Hindlimb muscle (tissue), 1 donor: ENCODE measurements around the gene FAM151A. TPM values are rescaled to one million over a fixed set of nuclear protein-coding genes. Genes with fewer than 3 reads are reported as not detected.

Experiments used
- DNase-seq: peaks from one replicate; pipeline ENCODE4 v3.0.0-alpha.2; 2013
- polyA plus RNA-seq: library from polyadenylated mRNA; unstranded; fragments of 120-200 nt; gene quantifications from one replicate; pipeline ENCODE4 v1.2.1, GENCODE V29; 2013; ENCODE audit not compliant: insufficient read length

FAM151A gene
- polyA plus RNA-seq, 1 donor, result 0.85 TPM

DNA sequence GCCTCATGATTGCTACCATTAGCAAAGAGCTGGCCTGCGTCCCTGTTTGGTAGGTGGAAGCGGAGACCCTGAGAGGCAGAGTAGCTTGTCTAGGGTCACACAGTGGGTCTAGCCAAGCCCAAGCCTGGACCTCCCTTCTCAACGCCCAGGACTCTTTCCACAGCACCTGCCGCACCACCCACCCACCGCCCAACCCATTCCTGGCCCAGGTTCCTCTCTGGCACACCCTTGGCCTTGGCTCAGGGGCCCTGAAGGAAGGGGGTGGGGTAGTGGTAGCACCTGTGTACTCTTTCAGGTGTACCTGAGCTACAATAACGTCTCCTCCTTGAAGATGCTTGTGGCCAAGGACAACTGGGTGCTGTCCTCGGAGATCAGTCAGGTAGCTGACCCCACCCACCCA lies 19.3 kb downstream of the FAM151A start:
- DNase-seq, result no peak

DNA sequence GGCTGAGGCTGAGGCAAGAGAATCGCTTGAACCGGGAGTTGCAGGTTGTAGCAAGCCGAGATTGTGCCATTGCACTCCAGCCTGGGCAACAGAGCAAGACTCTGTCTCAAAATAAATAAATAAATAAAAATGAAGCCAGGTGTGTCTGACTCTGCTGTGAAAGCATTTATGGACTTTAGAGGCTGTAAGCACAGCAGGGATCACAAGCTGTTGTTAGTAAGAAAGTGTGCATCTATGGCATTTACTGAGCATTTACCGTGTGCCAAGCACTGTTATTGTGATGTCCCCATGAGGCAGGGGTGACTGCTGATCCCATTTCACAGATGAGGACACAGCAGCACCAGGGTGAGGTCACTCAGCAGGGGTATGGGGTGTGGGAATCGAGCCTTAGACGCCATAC lies 20.1 kb downstream of the FAM151A start:
- DNase-seq, result no peak

DNA sequence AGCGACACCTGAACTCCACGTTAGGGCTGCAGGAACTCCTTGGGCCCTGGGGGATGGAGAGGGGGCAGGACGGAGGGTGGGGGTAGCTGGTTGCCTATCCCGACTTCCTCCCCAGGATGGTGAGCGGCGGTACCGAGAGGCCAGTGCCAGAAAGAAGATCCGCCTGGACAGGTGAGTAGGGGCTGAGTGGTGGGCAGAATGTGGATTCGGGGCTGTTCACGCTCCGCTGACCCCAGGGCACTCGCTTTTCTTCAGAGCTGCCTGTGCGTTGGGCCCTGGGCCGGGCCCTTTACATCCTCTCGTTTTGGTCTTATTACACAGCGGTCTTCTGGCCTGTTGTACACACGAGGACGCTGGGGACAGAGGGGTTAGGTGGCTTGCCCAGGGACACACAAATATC lies 20.8 kb downstream of the FAM151A start:
- no peak for DNase-seq

DNA sequence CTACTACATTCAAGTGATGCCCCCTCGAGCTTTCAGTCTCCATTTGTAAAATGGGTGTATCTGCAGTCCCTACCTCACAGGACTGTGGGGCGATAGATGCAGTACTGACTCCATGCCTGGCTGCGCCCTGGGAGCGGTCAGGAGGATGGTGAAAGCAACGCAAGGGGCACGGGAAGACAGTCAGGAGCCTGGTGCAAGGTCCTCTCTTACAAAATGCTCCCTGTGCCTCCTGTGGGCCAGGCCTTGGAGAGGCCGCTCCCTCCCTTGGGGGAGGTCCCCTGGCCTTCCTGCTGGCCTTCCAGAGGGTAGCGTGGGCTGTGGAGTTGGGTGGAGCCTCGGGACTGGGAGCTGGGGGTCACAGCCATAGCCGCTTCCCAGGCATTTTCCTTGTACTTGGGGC lies 21.6 kb downstream of the FAM151A start:
- DNase-seq, result no peak

GRCh38 chr1:54600947-54601721 lies 22.2 kb downstream of the FAM151A start:
- DNase-seq, result no peak

DNA sequence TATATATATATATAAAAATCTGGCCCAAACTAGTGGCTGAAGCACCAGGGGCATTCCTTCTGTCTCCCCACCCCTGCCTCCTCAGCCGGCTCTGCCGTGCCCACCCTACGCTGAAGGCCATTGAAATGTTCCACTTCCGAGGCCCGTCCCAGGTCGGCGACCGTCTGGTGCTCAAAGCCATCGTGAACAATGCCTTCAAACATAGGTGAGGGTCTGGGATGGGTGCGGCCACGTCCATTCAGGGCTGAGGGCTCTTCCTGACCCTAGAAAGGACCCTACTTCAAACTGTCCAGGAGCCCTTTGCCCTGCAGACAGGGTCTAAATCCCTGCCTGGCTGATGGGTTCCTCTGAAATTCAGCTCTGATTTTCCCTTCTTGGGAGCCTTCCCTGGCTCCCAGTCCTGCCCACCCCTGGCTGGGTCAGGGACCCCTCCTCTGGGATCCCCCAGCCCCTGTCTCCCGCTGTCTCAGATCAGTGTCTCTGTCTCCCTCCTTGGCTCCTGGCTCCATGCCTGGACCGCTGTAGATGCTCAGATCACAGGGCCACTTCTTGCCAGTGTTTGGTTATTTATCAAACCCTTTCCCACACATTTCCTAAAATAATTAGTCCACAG lies 24.0 kb downstream of the FAM151A start:
- DNase-seq, result no peak

- DNase-seq, result no peak
Observed at GRCh38 chr1:54597455-54598030, 25.8 kb downstream of the FAM151A start.

GRCh38 chr1:54596756-54597155 lies 26.6 kb downstream of the FAM151A start:
- no peak for DNase-seq

DNA sequence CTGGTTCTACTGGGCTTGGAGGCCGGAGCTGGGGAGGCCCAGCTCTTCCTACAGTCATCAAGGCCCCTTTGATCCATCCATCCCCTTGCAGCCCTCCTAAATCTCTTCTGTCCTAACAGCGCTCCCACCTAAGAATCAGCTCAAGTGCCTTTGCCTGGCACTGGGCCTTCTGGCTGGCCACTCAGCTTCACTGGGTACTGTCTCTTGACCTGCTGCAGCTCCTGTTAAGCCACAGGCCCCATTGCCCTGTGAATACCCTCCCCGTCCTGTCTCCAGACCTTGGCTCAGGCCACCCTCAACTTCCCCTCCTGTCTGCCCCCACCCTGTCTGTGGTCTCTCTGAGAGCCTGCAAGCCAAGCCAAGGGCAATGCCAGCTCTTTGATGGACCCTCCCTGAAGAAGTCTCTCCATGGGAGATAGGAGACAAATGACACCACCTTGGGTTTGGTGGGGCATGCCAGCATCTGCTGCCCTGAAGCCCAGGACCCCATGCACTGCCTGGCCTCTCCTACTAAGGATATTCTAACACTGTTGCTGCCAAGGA lies 27.3 kb downstream of the FAM151A start:
- no peak for DNase-seq

GRCh38 chr1:54594463-54594862 lies 28.9 kb downstream of the FAM151A start:
- no peak for DNase-seq

DNA sequence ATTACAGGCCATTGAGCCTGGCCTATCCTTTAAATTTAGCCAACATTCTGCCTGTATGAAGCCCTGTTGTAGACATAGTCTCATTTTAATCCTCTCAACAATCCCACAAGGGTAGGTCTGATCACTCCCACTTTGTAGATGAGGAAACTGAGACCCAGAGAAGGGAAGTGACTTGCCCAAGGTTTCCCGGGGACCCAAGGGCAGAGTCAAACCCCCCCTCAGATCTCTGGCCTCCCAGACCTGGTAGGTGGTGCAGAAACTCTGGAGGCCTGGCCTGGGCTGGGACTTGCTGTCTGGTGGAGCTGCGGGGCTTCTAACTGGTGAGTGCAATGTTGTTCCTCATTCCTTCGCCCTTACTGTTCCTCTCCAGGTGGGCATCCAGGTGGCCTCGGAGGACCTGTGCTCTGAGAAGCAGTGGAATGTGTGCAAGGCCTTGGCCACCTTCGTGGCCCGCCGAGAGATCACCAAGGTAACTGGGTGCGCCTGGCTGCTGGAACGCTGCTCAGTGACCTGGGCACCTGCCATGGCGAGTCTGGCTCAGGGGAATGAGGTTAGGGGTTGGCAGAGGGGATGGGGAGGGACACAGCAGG lies 29.7 kb downstream of the FAM151A start:
- DNase-seq, result no peak

DNA sequence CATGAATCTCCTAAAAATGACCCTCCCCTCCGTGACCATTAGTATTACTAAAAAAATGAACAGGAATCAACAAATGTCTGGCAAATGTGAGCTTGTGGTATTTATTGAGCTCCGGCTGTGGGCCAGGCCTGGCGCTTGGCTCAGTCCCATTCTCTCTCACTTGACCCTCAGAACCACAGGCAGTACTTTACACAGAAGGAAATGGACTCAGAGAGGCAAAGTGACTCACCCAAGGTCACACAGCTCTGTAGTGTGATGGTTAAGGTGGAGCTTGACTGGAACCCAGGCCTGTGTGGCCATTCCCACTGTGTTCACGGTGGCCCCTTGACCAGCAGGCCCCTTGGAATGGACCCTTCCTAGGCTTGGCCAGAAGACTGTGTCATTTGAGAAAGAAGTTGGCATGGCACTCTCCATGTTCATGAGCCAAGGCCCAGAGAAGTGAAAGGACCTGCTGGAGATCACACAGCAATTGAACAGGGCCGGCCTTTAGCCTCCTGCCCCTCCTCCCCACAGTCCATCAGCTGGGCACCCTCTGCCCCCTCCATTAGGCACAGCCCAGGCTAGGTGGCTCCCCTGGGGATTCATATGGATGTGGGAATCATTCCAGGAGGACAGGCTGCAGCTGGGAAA lies 32.1 kb downstream of the FAM151A start:
- DNase-seq, result no peak

- DNase-seq, result no peak
Observed at GRCh38 chr1:54588377-54588776, 34.9 kb downstream of the FAM151A start.

DNA sequence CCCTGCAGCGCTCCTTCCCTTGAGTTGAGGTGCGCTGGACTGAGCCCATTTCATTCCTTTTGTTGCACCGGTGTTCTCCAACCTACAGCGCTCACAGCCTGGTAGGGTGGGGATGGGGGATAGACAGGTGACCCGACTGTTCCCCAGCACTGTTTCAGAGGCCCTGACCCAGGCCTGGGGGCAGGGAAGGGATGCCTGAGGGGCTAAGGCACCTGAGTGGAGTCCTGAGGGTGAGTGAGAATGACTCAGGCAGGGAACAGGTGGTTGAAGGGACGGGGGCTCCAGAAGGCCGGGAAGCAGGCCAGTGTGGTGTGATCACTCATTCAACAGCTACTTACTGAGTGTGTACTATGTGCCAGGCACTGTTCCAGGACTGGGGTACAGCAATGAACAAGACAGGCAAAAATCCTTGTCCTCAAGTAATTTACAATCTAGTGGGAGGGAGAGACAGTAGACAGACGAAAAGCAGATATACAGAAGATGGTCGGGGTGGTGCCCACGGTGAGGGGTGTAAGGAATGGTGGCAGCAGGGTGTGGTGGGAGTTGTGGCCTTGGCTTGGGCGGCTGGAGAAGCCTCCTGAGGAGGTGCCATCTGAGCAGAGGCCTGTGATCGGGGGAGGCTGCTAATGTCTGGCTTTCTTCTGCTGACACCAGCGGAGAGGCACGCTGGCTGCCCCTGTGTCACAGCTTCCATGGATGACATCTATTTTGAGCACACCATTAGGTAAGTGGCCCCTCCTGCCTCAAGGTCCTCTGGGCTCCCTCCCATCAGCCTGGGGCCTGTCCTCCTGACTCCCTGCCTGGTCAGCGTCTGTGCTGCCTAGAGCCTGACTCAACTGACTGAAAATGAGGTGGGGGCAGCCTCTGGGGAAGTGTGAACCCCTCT lies 37.9 kb downstream of the FAM151A start:
- no peak for DNase-seq

DNA sequence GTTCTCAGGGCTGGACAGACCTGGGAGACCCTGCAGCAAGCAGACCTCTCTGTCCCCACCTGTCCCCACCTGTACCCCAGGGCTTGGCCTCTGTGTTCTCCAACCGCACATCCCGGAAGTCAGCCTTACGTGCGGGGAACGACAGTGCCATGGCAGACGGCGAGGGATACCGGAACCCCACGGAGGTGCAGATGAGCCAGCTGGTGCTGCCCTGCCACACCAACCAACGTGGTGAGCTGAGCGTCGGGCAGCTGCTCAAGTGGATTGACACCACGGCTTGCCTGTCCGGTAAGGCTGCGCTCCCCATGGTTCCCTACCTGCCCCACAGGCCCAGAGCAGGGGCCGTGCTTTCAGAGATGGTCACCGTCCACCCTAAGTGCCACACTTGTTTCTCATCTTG lies 38.8 kb downstream of the FAM151A start:
- no peak for DNase-seq

GRCh38 chr1:54583871-54584270 lies 39.5 kb downstream of the FAM151A start:
- DNase-seq, result peak; percentile 39

- no peak for DNase-seq
Observed at GRCh38 chr1:54583307-54583686, 40.0 kb downstream of the FAM151A start.

DNA sequence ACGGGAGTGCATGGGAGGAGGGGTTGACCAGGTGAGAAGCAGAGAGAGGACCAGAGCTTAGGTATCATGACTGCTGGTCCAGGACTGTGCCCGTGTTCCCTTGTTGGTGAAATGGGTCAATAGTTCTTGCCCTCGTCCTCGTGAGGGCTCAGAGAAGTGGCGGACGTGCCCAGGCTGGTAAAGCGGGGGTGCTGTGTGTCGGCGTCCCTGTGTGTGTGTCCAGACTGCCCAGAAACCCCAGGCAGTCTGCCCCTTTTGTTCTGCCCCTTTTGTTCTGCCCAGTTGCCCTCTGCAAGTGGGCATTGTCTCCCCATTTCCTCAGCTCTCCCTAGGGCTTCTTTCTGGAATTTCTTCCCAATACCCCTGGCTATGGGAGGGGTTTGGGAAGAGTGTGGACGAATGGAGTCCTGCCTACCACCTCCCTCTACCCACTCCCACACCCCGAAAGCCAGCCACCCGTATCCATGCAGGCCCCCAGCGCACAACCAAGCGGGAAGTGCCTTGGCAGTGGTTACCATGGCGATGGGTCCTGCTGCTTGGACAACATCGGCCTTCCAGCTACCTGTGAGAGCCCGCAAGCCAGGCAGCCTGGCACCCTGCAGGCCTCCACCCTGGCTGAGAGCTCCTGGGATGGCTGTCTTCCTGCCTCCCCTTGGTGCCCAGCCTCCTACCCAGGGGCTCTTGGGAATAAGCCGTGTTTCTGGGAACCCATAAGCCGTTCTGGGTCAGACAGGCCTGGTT lies 40.6 kb downstream of the FAM151A start:
- DNase-seq, result no peak

- DNase-seq, result peak; percentile 74
Observed at GRCh38 chr1:54581621-54582035, 41.7 kb downstream of the FAM151A start.

DNA sequence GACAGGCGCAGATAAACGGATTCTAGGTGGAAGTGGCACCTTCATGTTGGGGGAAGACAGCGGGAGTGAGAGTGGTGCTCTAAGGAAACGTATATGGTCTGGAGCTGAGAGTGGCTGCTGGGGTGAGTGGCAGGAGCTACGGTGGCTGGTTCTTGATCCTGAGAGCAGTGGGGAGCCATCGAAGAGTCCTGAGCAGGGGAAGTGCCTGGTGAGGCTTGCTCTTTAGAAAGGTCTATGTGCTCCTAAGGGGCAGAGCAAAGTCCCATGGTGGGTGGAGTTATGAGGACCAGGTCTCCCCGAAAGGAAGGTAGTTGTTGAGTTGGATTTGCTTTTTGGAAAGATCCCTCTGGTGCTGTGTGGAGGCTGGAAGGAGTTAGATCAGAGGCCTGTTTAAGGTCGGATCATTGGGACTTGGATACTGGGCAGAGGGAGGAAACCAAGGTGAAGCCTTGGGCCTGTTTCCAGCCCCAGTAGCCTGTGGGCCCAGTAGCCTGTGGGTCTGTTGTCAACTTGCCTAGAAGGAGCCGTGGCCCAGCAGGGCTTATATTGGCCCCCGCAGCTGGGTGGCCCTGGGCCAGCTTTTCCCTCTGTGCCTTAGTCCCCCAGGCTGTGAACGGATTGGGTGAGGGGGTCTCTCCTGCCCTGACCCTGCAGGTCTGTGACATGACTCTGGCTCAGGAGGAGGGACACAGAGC lies 42.3 kb downstream of the FAM151A start:
- no peak for DNase-seq
